ENCODE data around the gene LCAT.
"Not testable (repeated sequence)": the region's sequence is repeated elsewhere in the genome, so short reads cannot be mapped to it uniquely, and the experiment has no call there.

The LCAT gene

GRCh38 chr16:67976205-67976604 lies 32.3 kb upstream of the LCAT start:
- no peak for DNase-seq (ENCODE audit: low spot score)
- no peak for TF ChIP-seq CTCF (IDR thresholded peaks at IDR 0.05)
- no peak overlapping the region for H3K27ac ChIP-seq
- H3K4me3 ChIP-seq: no peak overlapping the region

- no peak for TF ChIP-seq CTCF (IDR thresholded peaks at IDR 0.05)
- Histone ChIP-seq H3K27ac (no peak overlapping the region), H3K4me3 (no peak overlapping the region)
- DNase-seq (ENCODE audit: low spot score): no peak
Measured at GRCh38 chr16:67975321-67976105, 31.6 kb upstream of the LCAT start.

- H3K27ac ChIP-seq; H3K4me3 ChIP-seq; DNase-seq (ENCODE audit: low spot score): not testable (repeated sequence)
Measured at GRCh38 chr16:67972285-67972684, 28.4 kb upstream of the LCAT start.

GRCh38 chr16:67971111-67971510 lies 27.2 kb upstream of the LCAT start:
- no peak overlapping the region for H3K4me3 ChIP-seq
- DNase-seq (ENCODE audit: low spot score): no peak
- H3K27ac ChIP-seq: no peak overlapping the region
- no peak for TF ChIP-seq CTCF (IDR thresholded peaks at IDR 0.05)

- peak overlapping the region; percentile 98 for H3K27ac ChIP-seq
Measured at GRCh38 chr16:67969254-67970039, 25.5 kb upstream of the LCAT start.

GRCh38 chr16:67968400-67969253 lies 24.7 kb upstream of the LCAT start, which contains the start of gene SLC12A4:
SLC12A4 (minus strand) TSS chr16:67968637; CDS start chr16:67968553, 84 bp downstream.
- no peak for TF ChIP-seq CTCF (IDR thresholded peaks at IDR 0.05)
- Histone ChIP-seq H3K27ac (peak within 1 kb of the TSS; percentile 98), H3K4me3 (peak within 1 kb of the TSS; percentile 93)
- DNase-seq (ENCODE audit: low spot score): peak; percentile 93

More at GRCh38 chr16:67969254-67970039, 25.5 kb upstream of the LCAT start:
- peak overlapping the region; percentile 93 for H3K4me3 ChIP-seq
- DNase-seq (ENCODE audit: low spot score): no peak
- TF ChIP-seq CTCF (IDR thresholded peaks at IDR 0.05): no peak

- H3K27ac ChIP-seq: peak overlapping the region; percentile 98
- DNase-seq (ENCODE audit: low spot score): no peak
- no peak for TF ChIP-seq CTCF (IDR thresholded peaks at IDR 0.05)
- H3K4me3 ChIP-seq: peak overlapping the region; percentile 93
Measured at GRCh38 chr16:67967958-67968399, 24.1 kb upstream of the LCAT start.
